ENCODE measurements around the gene SSR2.

DNA sequence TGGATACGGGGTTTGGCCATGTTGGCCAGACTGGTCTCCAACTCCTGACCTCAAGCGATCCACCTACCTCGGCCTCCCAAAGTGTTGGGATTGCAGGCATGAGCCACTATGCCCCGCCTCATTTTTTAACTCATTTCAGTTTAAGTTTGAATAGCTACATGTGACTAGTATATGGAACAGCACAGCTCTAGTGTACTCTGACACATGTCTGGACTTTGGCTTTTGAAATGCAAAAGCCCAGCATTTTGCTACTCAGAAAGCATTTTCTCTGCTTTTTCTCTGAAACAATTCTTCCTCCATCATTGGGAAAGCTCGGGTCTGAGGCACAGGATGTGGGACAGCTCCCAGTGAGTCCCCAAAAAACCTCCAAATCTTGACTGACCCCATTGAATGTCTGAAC, 4.0 kb upstream of the SSR2 start:
- TF ChIP-seq CTCF (conservative IDR thresholded peaks at IDR 0.05; ENCODE audit: low read length) (no peak), EZH2phosphoT487 (IDR thresholded peaks at IDR 0.05; ENCODE audit: borderline replicate concordance) (no peak)
